Cardiac muscle cell (in vitro differentiated cells and primary cell): ENCODE data around the gene CA10. TPM values are rescaled to one million over a fixed set of nuclear protein-coding genes. Genes with fewer than 3 reads are reported as not detected.

ENCODE experiments used
- DNase-seq, 2 donors: peaks; one replicate each; pipeline versions ENCODE4 v3.0.0 to v3.0.0-alpha.2; 2010 to 2017; ENCODE audit warnings: low read depth in 1 of 2, low spot score in 1 of 2
- H3K27ac ChIP-seq: fragments of 200-600 bp; sonication (generic); 2 replicates; pipeline ENCODE4 v1.5.1; 2016
- H3K27me3 ChIP-seq: fragments of 200-600 bp; sonication (generic); 2 replicates; pipeline ENCODE4 v1.6.0; 2016; ENCODE audit warnings: control low read depth
- H3K36me3 ChIP-seq: fragments of 200-600 bp; sonication (generic); 2 replicates; pipeline ENCODE4 v1.5.1; 2016; ENCODE audit warnings: control low read depth
- H3K4me1 ChIP-seq: fragments of 200-600 bp; sonication (generic); 2 replicates; pipeline ENCODE4 v1.8.1; 2017; ENCODE audit warnings: low read depth, mild to moderate bottlenecking, mixed run types
- H3K4me3 ChIP-seq: fragments of 200-600 bp; sonication (generic); 2 replicates; pipeline ENCODE4 v1.5.1; 2016; ENCODE audit warnings: mild to moderate bottlenecking
- H3K9me3 ChIP-seq: fragments of 200-600 bp; sonication (generic); 2 replicates; pipeline ENCODE4 v1.5.1; 2017; ENCODE audit warnings: low read depth, mild to moderate bottlenecking, control low read depth
- CTCF ChIP-seq: IDR thresholded peaks from 2 replicates; pipeline ENCODE4 v1.5.1; 2012; ENCODE audit warnings: low read depth, mild to moderate bottlenecking, low read length
- polyA plus RNA-seq: library from polyadenylated mRNA; unstranded; fragments of >200 nt; fragmentation: Nextera tagmentation; extraction: Ambion mirVana; gene quantifications from 2 replicates; pipeline ENCODE4 v1.2.1, GENCODE V29; 2016
- total RNA-seq: library from RNA; depleted of rRNA; stranded (reverse); fragments of >200 nt; gene quantifications from 2 replicates; pipeline ENCODE4 v1.2.3, GENCODE V29; 2016

Gene CA10
- total and polyA plus RNA-seq, 2 experiments from 2014 or later = not detected

- DNase-seq = no peak
- Histone ChIP-seq H3K27ac (no peak overlapping the region), H3K9me3 (no peaks in the 10 kb centered on the region), H3K4me3 (no peak overlapping the region), H3K27me3 (peaks cover 6% of the 10 kb centered on the region), H3K4me1 (no peaks in the 10 kb centered on the region), H3K36me3 (no peaks in the 10 kb centered on the region)
- no peak for TF ChIP-seq CTCF
These were observed 325.5 kb downstream of the CA10 start for GRCh38 chr17:51833045-51833444.

GRCh38 chr17:51830886-51831285 lies 327.6 kb downstream of the CA10 start:
- no peak overlapping the region for H3K4me3 ChIP-seq
- H3K27me3 ChIP-seq = peaks cover 6% of the 10 kb centered on the region
- H3K4me1 ChIP-seq = no peaks in the 10 kb centered on the region
- no peak for TF ChIP-seq CTCF
- no peak for DNase-seq
- H3K27ac ChIP-seq = no peak overlapping the region
- no peaks in the 10 kb centered on the region for H3K36me3 ChIP-seq
- H3K9me3 ChIP-seq = no peaks in the 10 kb centered on the region

GRCh38 chr17:51830451-51830850 lies 328.1 kb downstream of the CA10 start:
- Histone ChIP-seq H3K36me3 (no peaks in the 10 kb centered on the region), H3K9me3 (no peaks in the 10 kb centered on the region), H3K27me3 (peaks cover 6% of the 10 kb centered on the region), H3K4me1 (no peaks in the 10 kb centered on the region), H3K27ac (no peak overlapping the region), H3K4me3 (no peak overlapping the region)
- DNase-seq = no peak
- TF ChIP-seq CTCF = no peak

GRCh38 chr17:51828901-51829300 lies 329.6 kb downstream of the CA10 start:
- DNase-seq = no peak
- no peak for TF ChIP-seq CTCF
- no peak overlapping the region for H3K27ac ChIP-seq

GRCh38 chr17:51827140-51827539 lies 331.4 kb downstream of the CA10 start:
- Histone ChIP-seq H3K27me3 (no peaks in the 10 kb centered on the region), H3K27ac (no peak overlapping the region), H3K9me3 (no peaks in the 10 kb centered on the region), H3K4me3 (no peak overlapping the region), H3K36me3 (no peaks in the 10 kb centered on the region), H3K4me1 (no peaks in the 10 kb centered on the region)
- no peak for TF ChIP-seq CTCF
- DNase-seq = no peak

More at GRCh38 chr17:51828901-51829300, 329.6 kb downstream of the CA10 start:
- H3K4me3 ChIP-seq = no peak overlapping the region
- no peaks in the 10 kb centered on the region for H3K27me3 ChIP-seq
- H3K4me1 ChIP-seq = no peaks in the 10 kb centered on the region
- H3K9me3 ChIP-seq = no peaks in the 10 kb centered on the region
- H3K36me3 ChIP-seq = no peaks in the 10 kb centered on the region

GRCh38 chr17:51820766-51821165 lies 337.7 kb downstream of the CA10 start:
- Histone ChIP-seq H3K27me3 (no peaks in the 10 kb centered on the region), H3K36me3 (no peaks in the 10 kb centered on the region), H3K4me1 (no peaks in the 10 kb centered on the region), H3K27ac (no peak overlapping the region), H3K9me3 (no peaks in the 10 kb centered on the region), H3K4me3 (no peak overlapping the region)
- DNase-seq = no peak
- no peak for TF ChIP-seq CTCF
